ENCODE results near the gene PCLO. TPM values are rescaled to one million over a fixed set of nuclear protein-coding genes. Genes with fewer than 3 reads are reported as not detected.

The PCLO gene
- total RNA-seq, 4 donors from 2014 or later: 2.3 to 5.0 (median 2.7) TPM

DNA sequence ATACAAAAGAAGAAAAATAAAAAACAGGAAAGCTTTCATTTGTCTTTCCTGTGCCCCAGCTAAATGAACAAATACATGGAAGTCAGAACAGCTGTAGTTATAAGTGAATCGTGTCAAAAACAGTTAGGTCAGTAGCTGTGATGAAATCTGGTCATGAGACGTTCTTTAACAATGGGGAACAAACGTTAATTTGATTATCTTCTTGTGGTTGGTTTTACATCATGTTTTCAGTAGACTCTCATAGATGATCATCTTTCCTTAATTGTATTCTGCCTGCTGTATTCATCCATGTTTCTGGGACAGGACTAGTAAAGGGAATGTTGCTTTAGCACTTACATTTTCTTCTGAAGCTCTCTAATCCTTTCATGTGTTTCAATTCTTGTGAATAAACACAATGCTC lies 97.0 kb downstream of the PCLO start:
- 45% methylated on average over 3 of the region's 3 CpGs for WGBS
- no peak overlapping the region for H3K27ac ChIP-seq (replicated peaks in 1 of 4)
- H3K4me1 ChIP-seq: no peaks in the 10 kb centered on the region
- intact Hi-C loops (cut with DNase I): no loop called here
- DNase-seq (ENCODE audit: extremely low spot score): no peak
- no peaks in the 10 kb centered on the region for H3K36me3 ChIP-seq
- no peaks in the 10 kb centered on the region for H3K9me3 ChIP-seq
- TF ChIP-seq EP300 (IDR thresholded peaks at IDR 0.05) (no peak), POLR2A (IDR thresholded peaks at IDR 0.05; ENCODE audit: low read depth) (no peak), POLR2AphosphoS5 (IDR thresholded peaks at IDR 0.05) (no peak)
- TF ChIP-seq, protein P1, sequence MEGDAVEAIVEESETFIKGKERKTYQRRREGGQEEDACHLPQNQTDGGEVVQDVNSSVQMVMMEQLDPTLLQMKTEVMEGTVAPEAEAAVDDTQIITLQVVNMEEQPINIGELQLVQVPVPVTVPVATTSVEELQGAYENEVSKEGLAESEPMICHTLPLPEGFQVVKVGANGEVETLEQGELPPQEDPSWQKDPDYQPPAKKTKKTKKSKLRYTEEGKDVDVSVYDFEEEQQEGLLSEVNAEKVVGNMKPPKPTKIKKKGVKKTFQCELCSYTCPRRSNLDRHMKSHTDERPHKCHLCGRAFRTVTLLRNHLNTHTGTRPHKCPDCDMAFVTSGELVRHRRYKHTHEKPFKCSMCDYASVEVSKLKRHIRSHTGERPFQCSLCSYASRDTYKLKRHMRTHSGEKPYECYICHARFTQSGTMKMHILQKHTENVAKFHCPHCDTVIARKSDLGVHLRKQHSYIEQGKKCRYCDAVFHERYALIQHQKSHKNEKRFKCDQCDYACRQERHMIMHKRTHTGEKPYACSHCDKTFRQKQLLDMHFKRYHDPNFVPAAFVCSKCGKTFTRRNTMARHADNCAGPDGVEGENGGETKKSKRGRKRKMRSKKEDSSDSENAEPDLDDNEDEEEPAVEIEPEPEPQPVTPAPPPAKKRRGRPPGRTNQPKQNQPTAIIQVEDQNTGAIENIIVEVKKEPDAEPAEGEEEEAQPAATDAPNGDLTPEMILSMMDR (IDR thresholded peaks at IDR 0.05): no peak
- no peaks in the 10 kb centered on the region for H3K27me3 ChIP-seq
- H3K4me3 ChIP-seq: no peak overlapping the region

DNA sequence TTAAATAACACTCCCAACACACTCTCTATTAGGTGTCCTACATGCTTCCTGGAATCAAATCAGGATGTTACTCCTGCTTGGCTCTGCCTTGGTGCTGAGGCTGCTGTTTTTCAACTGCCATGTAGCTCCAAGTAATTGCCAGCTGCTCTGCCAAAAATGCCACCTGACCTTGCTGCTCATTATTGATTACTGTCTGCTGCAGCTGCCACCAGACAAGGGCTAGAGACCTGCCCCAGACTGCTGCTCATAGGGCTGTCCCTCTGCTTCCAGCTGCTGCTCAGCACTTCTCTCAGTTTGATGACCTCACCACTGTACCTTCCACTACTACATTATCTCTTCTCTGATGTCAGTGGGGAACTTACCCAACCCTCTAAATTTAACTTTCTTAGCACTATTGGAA lies 102.5 kb downstream of the PCLO start:
- no peak for TF ChIP-seq EP300 (IDR thresholded peaks at IDR 0.05)
- no peak for TF ChIP-seq POLR2AphosphoS5 (IDR thresholded peaks at IDR 0.05)
- TF ChIP-seq, protein P1 (IDR thresholded peaks at IDR 0.05): no peak
- TF ChIP-seq POLR2A (IDR thresholded peaks at IDR 0.05; ENCODE audit: low read depth): no peak
- Histone ChIP-seq H3K9me3 (no peaks in the 10 kb centered on the region), H3K36me3 (no peaks in the 10 kb centered on the region), H3K4me3 (no peak overlapping the region), H3K27me3 (no peaks in the 10 kb centered on the region), H3K4me1 (no peaks in the 10 kb centered on the region), H3K27ac (replicated peaks in 1 of 4) (no peak overlapping the region)
- no peak for DNase-seq (ENCODE audit: extremely low spot score)
- intact Hi-C loops (cut with DNase I): no loop called here

DNA sequence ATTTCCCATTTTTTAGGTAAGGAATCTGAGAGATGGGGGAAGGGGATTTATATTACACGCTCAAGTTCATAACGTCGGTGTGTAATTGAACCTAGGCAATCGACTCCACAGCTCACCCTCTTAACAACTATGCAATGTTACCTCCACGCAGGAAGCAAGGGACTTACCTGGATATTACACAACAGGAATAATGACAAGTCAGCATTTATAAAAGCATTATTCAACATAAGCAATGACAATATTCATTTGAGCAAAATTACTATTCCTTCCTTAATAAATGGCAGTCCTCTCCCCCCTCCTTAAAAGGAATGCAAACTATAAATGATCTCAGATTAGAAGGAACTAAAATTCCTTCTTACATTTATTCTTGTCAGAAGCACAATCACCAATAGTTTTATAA lies 104.0 kb downstream of the PCLO start:
- TF ChIP-seq POLR2AphosphoS5 (IDR thresholded peaks at IDR 0.05) (no peak), EP300 (IDR thresholded peaks at IDR 0.05) (no peak), POLR2A (IDR thresholded peaks at IDR 0.05; ENCODE audit: low read depth) (no peak)
- TF ChIP-seq, protein P1 (IDR thresholded peaks at IDR 0.05): no peak

DNA sequence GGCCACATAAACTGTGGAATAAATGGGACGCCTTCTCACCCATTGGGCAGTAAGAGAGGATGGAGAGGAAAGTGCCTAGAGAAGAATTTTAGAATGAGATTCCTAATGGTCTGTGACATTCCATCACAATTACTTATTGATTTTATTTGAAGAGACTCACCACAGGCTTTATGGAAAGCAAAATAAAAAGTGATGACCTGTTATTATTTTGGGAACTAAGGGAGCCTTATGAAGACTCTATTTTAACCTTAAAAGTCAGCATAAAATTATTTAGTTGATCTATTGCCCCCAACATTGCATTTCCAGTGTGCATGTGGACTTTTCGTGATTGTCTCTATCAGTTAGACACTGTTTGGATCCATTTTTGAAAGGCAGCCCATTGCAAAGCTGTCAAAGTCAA lies 107.5 kb downstream of the PCLO start:
- Histone ChIP-seq H3K36me3 (no peaks in the 10 kb centered on the region), H3K27ac (replicated peaks in 1 of 4) (no peak overlapping the region), H3K4me1 (no peaks in the 10 kb centered on the region), H3K9me3 (no peaks in the 10 kb centered on the region), H3K4me3 (no peak overlapping the region), H3K27me3 (no peaks in the 10 kb centered on the region)
- intact Hi-C loops (cut with DNase I): no loop called here
- WGBS: 88% methylated on average over 2 of the region's 2 CpGs
- TF ChIP-seq EP300 (IDR thresholded peaks at IDR 0.05): no peak
- TF ChIP-seq POLR2A (IDR thresholded peaks at IDR 0.05; ENCODE audit: low read depth): no peak
- no peak for TF ChIP-seq POLR2AphosphoS5 (IDR thresholded peaks at IDR 0.05)
- TF ChIP-seq, protein P1 (IDR thresholded peaks at IDR 0.05): no peak
- DNase-seq (ENCODE audit: extremely low spot score): no peak

More for the DNA sequence above, 104.0 kb downstream of the PCLO start:
- no peaks in the 10 kb centered on the region for H3K36me3 ChIP-seq
- 95% methylated on average over 5 of the region's 5 CpGs for WGBS
- no peaks in the 10 kb centered on the region for H3K27me3 ChIP-seq
- no peaks in the 10 kb centered on the region for H3K9me3 ChIP-seq
- no peak overlapping the region for H3K27ac ChIP-seq (replicated peaks in 1 of 4)
- H3K4me3 ChIP-seq: no peak overlapping the region
- intact Hi-C loops (cut with DNase I): no loop called here
- no peak for DNase-seq (ENCODE audit: extremely low spot score)
- no peaks in the 10 kb centered on the region for H3K4me1 ChIP-seq

GRCh38 chr7:83054472-83054871 lies 108.2 kb downstream of the PCLO start:
- WGBS: 85% methylated on average over 1 of the region's 1 CpG
- H3K36me3 ChIP-seq: no peaks in the 10 kb centered on the region
- intact Hi-C loops (cut with DNase I): no loop called here

More at GRCh38 chr7:83054472-83054871, 108.2 kb downstream of the PCLO start:
- no peak overlapping the region for H3K27ac ChIP-seq (replicated peaks in 1 of 4)
- H3K4me3 ChIP-seq: no peak overlapping the region
- TF ChIP-seq, protein P1 (IDR thresholded peaks at IDR 0.05): no peak
- no peak for TF ChIP-seq POLR2A (IDR thresholded peaks at IDR 0.05; ENCODE audit: low read depth)
- no peak for TF ChIP-seq EP300 (IDR thresholded peaks at IDR 0.05)
- TF ChIP-seq POLR2AphosphoS5 (IDR thresholded peaks at IDR 0.05): no peak
- H3K4me1 ChIP-seq: no peaks in the 10 kb centered on the region
- no peak for DNase-seq (ENCODE audit: extremely low spot score)
- H3K9me3 ChIP-seq: no peaks in the 10 kb centered on the region
- H3K27me3 ChIP-seq: no peaks in the 10 kb centered on the region

Measured in esophagus muscularis mucosa (tissue), 4 donors.